Liver (tissue), 9 donors: ENCODE data around the gene PCNX2. TPM values are rescaled to one million over a fixed set of nuclear protein-coding genes. Genes with fewer than 3 reads are reported as not detected.

Source experiments
- DNase-seq: peaks from one replicate; pipeline ENCODE4 v3.0.0-alpha.2; 2017; ENCODE audit warnings: low spot score
- H3K27ac ChIP-seq, 2 donors: one replicate each; pipeline ENCODE4 v1.7.0; 2013; ENCODE audit warnings: inconsistent platforms in 2 of 2, low read length in 2 of 2, control low read depth in 1 of 2, low read depth in 1 of 2, mild to moderate bottlenecking in 1 of 2
- H3K27me3 ChIP-seq, 4 donors: one replicate each; pipeline versions ENCODE4 v1.6.1 to v1.7.0; 2013; ENCODE audit warnings: low read length in 3 of 4, inconsistent platforms in 1 of 4, mild to moderate bottlenecking in 1 of 4, moderate library complexity in 1 of 4; ENCODE audit not compliant: control insufficient read depth in 4 of 4, insufficient read depth in 4 of 4
- H3K36me3 ChIP-seq, 4 donors: one replicate each; pipeline versions ENCODE4 v1.6.1 to v1.7.0; 2013; ENCODE audit warnings: low read length in 3 of 4, mild to moderate bottlenecking in 3 of 4, low read depth in 1 of 4, moderate library complexity in 1 of 4; ENCODE audit not compliant: control insufficient read depth in 4 of 4, insufficient read depth in 3 of 4
- H3K4me1 ChIP-seq, 4 donors: one replicate each; pipeline versions ENCODE4 v1.6.1 to v1.7.0; 2013; ENCODE audit warnings: low read length in 3 of 4, mild to moderate bottlenecking in 3 of 4, moderate library complexity in 1 of 4; ENCODE audit not compliant: control insufficient read depth in 4 of 4, insufficient read depth in 4 of 4
- H3K4me3 ChIP-seq, 3 donors: one replicate each; pipeline versions ENCODE4 v1.6.1 to v1.7.0; 2013; ENCODE audit warnings: low read length in 3 of 3, control low read depth in 1 of 3, low read depth in 1 of 3, mild to moderate bottlenecking in 1 of 3
- H3K9ac ChIP-seq, 2 donors: one replicate each; pipeline ENCODE4 v1.7.0; 2013; ENCODE audit warnings: low read length in 2 of 2, mild to moderate bottlenecking in 2 of 2, moderate library complexity in 2 of 2, control low read depth in 1 of 2, low read depth in 1 of 2
- H3K9me3 ChIP-seq, 4 donors: one replicate each; pipeline versions ENCODE4 v1.6.1 to v1.7.0; 2013; ENCODE audit warnings: low read length in 3 of 4; ENCODE audit not compliant: control insufficient read depth in 4 of 4
- CTCF ChIP-seq: fragments of 150-350 bp; IDR thresholded peaks from 2 replicates; pipeline ENCODE4 v1.5.1; 2017; ENCODE audit warnings: improper control_type of control experiment, low read depth, low read length; ENCODE audit not compliant: missing input control
- EGR1 ChIP-seq, 2 donors: IDR thresholded peaks; 2 replicates each; pipeline ENCODE4 v1.6.1; 2016 to 2018; ENCODE audit warnings: antibody characterized with exemption in 2 of 2, low read depth in 2 of 2
- FOXA2 ChIP-seq: IDR thresholded peaks from 2 replicates; pipeline ENCODE4 v1.6.1; 2016; ENCODE audit warnings: antibody characterized with exemption
- GABPA ChIP-seq, 2 donors: IDR thresholded peaks in 1 of 2; conservative IDR thresholded peaks in 1 of 2; 2 replicates each; pipeline ENCODE4 v1.6.1; 2016; ENCODE audit warnings: antibody characterized with exemption in 2 of 2, mild to moderate bottlenecking in 1 of 2, moderate library complexity in 1 of 2
- HNF4A ChIP-seq, 2 donors: conservative IDR thresholded peaks; 2 replicates each; pipeline ENCODE4 v1.6.1; 2016; ENCODE audit warnings: antibody characterized with exemption in 2 of 2, mild to moderate bottlenecking in 2 of 2
- HNF4G ChIP-seq: IDR thresholded peaks from 2 replicates; pipeline ENCODE4 v1.6.1; 2016; ENCODE audit warnings: antibody characterized with exemption
- JUND ChIP-seq, 2 donors: IDR thresholded peaks; 2 replicates each; pipeline ENCODE4 v1.6.1; 2016; ENCODE audit warnings: antibody characterized with exemption in 2 of 2
- NR2F2 ChIP-seq: IDR thresholded peaks from 2 replicates; pipeline ENCODE4 v1.6.1; 2016; ENCODE audit warnings: antibody characterized with exemption
- RAD21 ChIP-seq, 2 donors: IDR thresholded peaks; 2 replicates each; pipeline ENCODE4 v1.6.1; 2016; ENCODE audit warnings: antibody characterized with exemption in 2 of 2, mild to moderate bottlenecking in 2 of 2
- RXRA ChIP-seq, 2 donors: IDR thresholded peaks; 2 replicates each; pipeline ENCODE4 v1.6.1; 2017 to 2018; ENCODE audit warnings: antibody characterized with exemption in 2 of 2, mild to moderate bottlenecking in 1 of 2
- YY1 ChIP-seq: IDR thresholded peaks from 2 replicates; pipeline ENCODE4 v1.6.1; 2016; ENCODE audit warnings: antibody characterized with exemption, mild to moderate bottlenecking
- ZBTB33 ChIP-seq: IDR thresholded peaks from 2 replicates; pipeline ENCODE4 v1.6.1; 2016; ENCODE audit warnings: antibody characterized with exemption
- WGBS: extraction: QIAGEN DNeasy Blood & Tissue Kit; methylation state at CpG from one replicate; pipeline ENCODE4 v1.1.7; 2013; 5-methylcytosine and 5-hydroxymethylcytosine counted together
- polyA plus RNA-seq, 2 donors: library from polyadenylated mRNA; stranded (reverse) in 1 of 2; unstranded in 1 of 2; fragments of 200-250 nt in 1 of 2; fragments of >200 nt in 1 of 2; fragmentation: Nextera tagmentation in 1 of 2; extraction: Ambion mirVana in 1 of 2; gene quantifications; one replicate each; pipeline versions ENCODE4 v1.2.1 to v1.2.3, GENCODE V29; 2013 to 2015
- total RNA-seq, 2 donors: library from RNA; depleted of rRNA; stranded (reverse); fragments of >200 nt; gene quantifications; one replicate each; pipeline ENCODE4 v1.2.3, GENCODE V29; 2014
- TF ChIP-seq, protein P1 (sequence below): IDR thresholded peaks from 2 replicates; pipeline ENCODE4 v1.6.1; 2016; ENCODE audit warnings: antibody characterized with exemption, mild to moderate bottlenecking
- donor health status: healthy.
- donor health status: healthy.
- donor health status: healthy.
- donor health status: healthy.
- donor health status: healthy.

Gene PCNX2
- total and polyA plus RNA-seq, 4 donors = 0.20 to 3.1 (median 0.92) TPM

DNA sequence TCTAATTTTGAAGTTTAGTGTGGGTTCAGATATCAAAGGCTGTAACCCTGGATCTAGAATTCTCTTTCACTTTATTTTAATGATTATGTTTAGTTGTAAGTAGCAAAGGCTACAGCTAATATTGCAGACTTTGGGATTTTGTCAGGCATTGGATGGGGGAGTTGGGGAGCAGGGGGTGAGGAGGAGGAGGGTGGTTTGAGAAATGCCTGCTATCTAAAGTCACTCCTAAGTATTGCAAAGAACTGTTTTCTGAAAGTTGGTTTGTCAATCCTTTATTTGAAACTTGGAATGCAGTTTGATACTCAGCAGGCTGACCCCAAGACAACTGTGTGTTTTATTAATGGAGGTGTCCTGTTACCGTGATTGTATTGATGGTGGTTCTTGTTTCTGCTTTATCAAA lies 343.9 kb downstream of the PCNX2 start:
- H3K36me3 ChIP-seq = peaks cover 0 to 7% (median 5%) of the 10 kb centered on the region in 4 donors
- no peaks in the 10 kb centered on the region for H3K27me3 ChIP-seq
- DNase-seq = no peak
- H3K9me3 ChIP-seq = no peaks in the 10 kb centered on the region
- no peak for TF ChIP-seq ZBTB33
- no peak for TF ChIP-seq JUND (IDR thresholded peaks at IDR 0.05)
- TF ChIP-seq RXRA (IDR thresholded peaks at IDR 0.05) = no peak
- TF ChIP-seq HNF4G = no peak
- TF ChIP-seq YY1 = no peak
- TF ChIP-seq, protein P1, sequence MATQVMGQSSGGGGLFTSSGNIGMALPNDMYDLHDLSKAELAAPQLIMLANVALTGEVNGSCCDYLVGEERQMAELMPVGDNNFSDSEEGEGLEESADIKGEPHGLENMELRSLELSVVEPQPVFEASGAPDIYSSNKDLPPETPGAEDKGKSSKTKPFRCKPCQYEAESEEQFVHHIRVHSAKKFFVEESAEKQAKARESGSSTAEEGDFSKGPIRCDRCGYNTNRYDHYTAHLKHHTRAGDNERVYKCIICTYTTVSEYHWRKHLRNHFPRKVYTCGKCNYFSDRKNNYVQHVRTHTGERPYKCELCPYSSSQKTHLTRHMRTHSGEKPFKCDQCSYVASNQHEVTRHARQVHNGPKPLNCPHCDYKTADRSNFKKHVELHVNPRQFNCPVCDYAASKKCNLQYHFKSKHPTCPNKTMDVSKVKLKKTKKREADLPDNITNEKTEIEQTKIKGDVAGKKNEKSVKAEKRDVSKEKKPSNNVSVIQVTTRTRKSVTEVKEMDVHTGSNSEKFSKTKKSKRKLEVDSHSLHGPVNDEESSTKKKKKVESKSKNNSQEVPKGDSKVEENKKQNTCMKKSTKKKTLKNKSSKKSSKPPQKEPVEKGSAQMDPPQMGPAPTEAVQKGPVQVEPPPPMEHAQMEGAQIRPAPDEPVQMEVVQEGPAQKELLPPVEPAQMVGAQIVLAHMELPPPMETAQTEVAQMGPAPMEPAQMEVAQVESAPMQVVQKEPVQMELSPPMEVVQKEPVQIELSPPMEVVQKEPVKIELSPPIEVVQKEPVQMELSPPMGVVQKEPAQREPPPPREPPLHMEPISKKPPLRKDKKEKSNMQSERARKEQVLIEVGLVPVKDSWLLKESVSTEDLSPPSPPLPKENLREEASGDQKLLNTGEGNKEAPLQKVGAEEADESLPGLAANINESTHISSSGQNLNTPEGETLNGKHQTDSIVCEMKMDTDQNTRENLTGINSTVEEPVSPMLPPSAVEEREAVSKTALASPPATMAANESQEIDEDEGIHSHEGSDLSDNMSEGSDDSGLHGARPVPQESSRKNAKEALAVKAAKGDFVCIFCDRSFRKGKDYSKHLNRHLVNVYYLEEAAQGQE = no peak
- TF ChIP-seq CTCF = no peak
- no peak for TF ChIP-seq FOXA2
- no peak for TF ChIP-seq NR2F2
- TF ChIP-seq HNF4A (conservative IDR thresholded peaks at IDR 0.05) = no peak
- no peak for TF ChIP-seq EGR1 (IDR thresholded peaks at IDR 0.05; ENCODE audit: low read depth in 2 of 2)
- H3K9ac ChIP-seq = no peak overlapping the region
- H3K4me3 ChIP-seq = peak overlapping the region in 1 of 3 donors; percentile 96
- no peak overlapping the region for H3K27ac ChIP-seq
- 72% methylated on average over 1 of the region's 1 CpG for WGBS
- H3K4me1 ChIP-seq = peaks cover 0 to 13% (median 10%) of the 10 kb centered on the region in 4 donors

- no peak overlapping the region for H3K27ac ChIP-seq
- TF ChIP-seq, protein P1 = peak; percentile 92
- no peak for TF ChIP-seq GABPA (IDR thresholded peaks at IDR 0.05 in 1 of 2, conservative IDR thresholded peaks at IDR 0.05 in 1 of 2)
- no peak for TF ChIP-seq FOXA2
- TF ChIP-seq RAD21 (IDR thresholded peaks at IDR 0.05) = no peak
- TF ChIP-seq CTCF = no peak
- WGBS = 24% methylated on average over 5 of the region's 5 CpGs
- peaks cover 0 to 5% (median 1%) of the 10 kb centered on the region in 4 donors for H3K36me3 ChIP-seq
- H3K27me3 ChIP-seq = no peaks in the 10 kb centered on the region
- peak overlapping the region; percentile 75 to 89 for H3K9ac ChIP-seq
- H3K4me3 ChIP-seq = peak overlapping the region; percentile 73 to 99 (median 96)
- peaks cover 0 to 13% (median 10%) of the 10 kb centered on the region in 4 donors for H3K4me1 ChIP-seq
- DNase-seq = no peak
- no peaks in the 10 kb centered on the region for H3K9me3 ChIP-seq
Observed at GRCh38 chr1:232951180-232951579, 344.3 kb downstream of the PCNX2 start.
